CD4-positive, alpha-beta T cell (primary cell): ENCODE results near the gene EGFL7. TPM values are rescaled to one million over a fixed set of nuclear protein-coding genes. Genes with fewer than 3 reads are reported as not detected.
A peak's percentile ranks its signal among the peaks of the same experiment; 100 is the strongest.

Source experiments
- ATAC-seq: fragments of 200-7000 bp; cut with Tn5 transposase; one replicate; pipeline ENCODE4 v1.10.0; 2022; ENCODE audit warnings: mild to moderate bottlenecking; ENCODE audit not compliant: poor library complexity
- CTCF ChIA-PET: fragments of 350-600 bp; sonication (Branson Sonifier 250); formaldehyde crosslinking; loops from one replicate; lab custom pipeline; 2021; ENCODE audit warnings: antibody characterized with exemption, inconsistent platforms; lab: Charles Lee
- POLR2A ChIA-PET: fragments of 350-600 bp; sonication (Branson Sonifier 250); formaldehyde crosslinking; loops from one replicate; lab custom pipeline; 2021; ENCODE audit warnings: antibody characterized with exemption, inconsistent platforms; lab: Charles Lee
- DNase-seq, 14 experiments: peaks; one replicate each; pipeline ENCODE4 v3.0.0-alpha.2; 2013 to 2020; ENCODE audit warnings: mixed read lengths in 2 of 14
- H3K27ac ChIP-seq, 2 donors: one replicate each; pipeline versions ENCODE4 v1.5.1 to v1.7.0; 2013; ENCODE audit warnings: low read length in 2 of 2, low read depth in 1 of 2, mild to moderate bottlenecking in 1 of 2
- H3K27me3 ChIP-seq, 2 experiments: 1 replicate in 1 of 2; 2 replicates in 1 of 2; pipeline versions ENCODE4 v1.6.1 to v1.7.0; 2013; ENCODE audit warnings: low read length in 2 of 2, control low read depth in 1 of 2, mild to moderate bottlenecking in 1 of 2, moderate library complexity in 1 of 2; ENCODE audit not compliant: insufficient read depth in 2 of 2, control insufficient read depth in 1 of 2
- H3K36me3 ChIP-seq: one replicate; pipeline ENCODE4 v1.6.1; 2013; ENCODE audit warnings: low read length, control low read depth; ENCODE audit not compliant: insufficient read depth
- H3K4me1 ChIP-seq: one replicate; pipeline ENCODE4 v1.6.1; 2013; ENCODE audit warnings: low read length, control low read depth; ENCODE audit not compliant: insufficient read depth
- H3K4me3 ChIP-seq: one replicate; pipeline ENCODE4 v1.5.1; 2013; ENCODE audit warnings: mild to moderate bottlenecking, low read length, moderate library complexity
- H3K9me3 ChIP-seq, 2 experiments: 1 replicate in 1 of 2; 2 replicates in 1 of 2; pipeline versions ENCODE4 v1.6.1 to v1.7.0; 2013; ENCODE audit warnings: low read length in 2 of 2, mild to moderate bottlenecking in 2 of 2, control low read depth in 1 of 2, moderate library complexity in 1 of 2; ENCODE audit not compliant: control insufficient read depth in 1 of 2, insufficient read depth in 1 of 2
- H3K27ac Mint-ChIP-seq: one replicate; pipeline ENCODE4 v1.8.0; 2020; ENCODE audit warnings: mixed read lengths
- H3K27me3 Mint-ChIP-seq: one replicate; pipeline ENCODE4 v1.8.0; 2021; ENCODE audit warnings: mixed read lengths
- H3K36me3 Mint-ChIP-seq: one replicate; pipeline ENCODE4 v1.8.0; 2021; ENCODE audit warnings: low read depth, mixed read lengths
- H3K4me1 Mint-ChIP-seq: one replicate; pipeline ENCODE4 v1.8.0; 2021; ENCODE audit warnings: low read depth, mixed read lengths
- H3K4me3 Mint-ChIP-seq: one replicate; pipeline ENCODE4 v1.8.0; 2020; ENCODE audit warnings: mild to moderate bottlenecking, mixed read lengths
- H3K9me3 Mint-ChIP-seq: one replicate; pipeline ENCODE4 v1.8.0; 2020; ENCODE audit warnings: mixed read lengths
- intact Hi-C, 2 experiments: fragments of 100-400 bp; cut with DNase I in 1 of 2; cut with micrococcal nuclease in 1 of 2; formaldehyde crosslinking; loops; one replicate each; pipeline versions ENCODE4 v1.15.1 to v1.9.0; 2023 to 2025; cut with DNase I, micrococcal nuclease
- total RNA-seq, 174 experiments: library from RNA in 2 of 174; stranded (reverse) in 2 of 174; gene quantifications; one replicate each; pipeline ENCODE4 v1.2.3 and lab custom pipeline; 2021 to 2026
- TF ChIP-seq, protein P1 (sequence below): fragments of 200-600 bp; IDR thresholded peaks from one replicate; pipeline ENCODE4 v1.8.0; 2022; ENCODE audit warnings: antibody characterized with exemption, mild to moderate bottlenecking

The EGFL7 gene
- total RNA-seq, 2 experiments from 2014 or later = not detected

DNA sequence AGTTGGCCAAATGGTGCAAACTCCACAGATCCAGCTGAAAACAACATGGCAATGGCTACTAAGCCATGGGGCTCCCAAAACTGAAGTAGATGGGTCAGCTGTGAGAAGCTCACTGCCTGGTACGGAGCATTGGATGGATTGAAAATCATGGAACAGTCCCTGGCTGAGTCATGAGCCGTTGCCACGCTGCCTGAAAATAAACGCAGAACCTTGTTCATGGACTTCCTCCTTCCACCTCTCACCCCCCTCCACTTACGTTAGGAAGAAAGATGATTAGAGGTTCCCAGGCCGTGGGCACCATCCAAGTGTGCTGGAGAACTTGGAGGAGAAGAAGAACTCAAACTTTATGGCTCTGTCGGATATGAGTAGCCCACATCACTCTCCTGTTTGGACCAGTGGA is 42.8 kb downstream of the EGFL7 start:
- intact Hi-C loops = no loop called here
- H3K4me1 ChIP-seq = peaks cover 11% of the 10 kb centered on the region
- H3K4me3 ChIP-seq = no peak overlapping the region
- POLR2A ChIA-PET = no interaction called here
- H3K36me3 Mint-ChIP-seq = no peaks in the 10 kb centered on the region
- peaks cover 29% of the 10 kb centered on the region for H3K27me3 Mint-ChIP-seq
- H3K27me3 ChIP-seq = peaks cover 0 to 11% of the 10 kb centered on the region in 2 experiments
- ATAC-seq (no peak), DNase-seq (peak in 2 of 14 experiments; percentile 47 to 57)
- H3K9me3 ChIP-seq = no peaks in the 10 kb centered on the region
- TF ChIP-seq, protein P1, sequence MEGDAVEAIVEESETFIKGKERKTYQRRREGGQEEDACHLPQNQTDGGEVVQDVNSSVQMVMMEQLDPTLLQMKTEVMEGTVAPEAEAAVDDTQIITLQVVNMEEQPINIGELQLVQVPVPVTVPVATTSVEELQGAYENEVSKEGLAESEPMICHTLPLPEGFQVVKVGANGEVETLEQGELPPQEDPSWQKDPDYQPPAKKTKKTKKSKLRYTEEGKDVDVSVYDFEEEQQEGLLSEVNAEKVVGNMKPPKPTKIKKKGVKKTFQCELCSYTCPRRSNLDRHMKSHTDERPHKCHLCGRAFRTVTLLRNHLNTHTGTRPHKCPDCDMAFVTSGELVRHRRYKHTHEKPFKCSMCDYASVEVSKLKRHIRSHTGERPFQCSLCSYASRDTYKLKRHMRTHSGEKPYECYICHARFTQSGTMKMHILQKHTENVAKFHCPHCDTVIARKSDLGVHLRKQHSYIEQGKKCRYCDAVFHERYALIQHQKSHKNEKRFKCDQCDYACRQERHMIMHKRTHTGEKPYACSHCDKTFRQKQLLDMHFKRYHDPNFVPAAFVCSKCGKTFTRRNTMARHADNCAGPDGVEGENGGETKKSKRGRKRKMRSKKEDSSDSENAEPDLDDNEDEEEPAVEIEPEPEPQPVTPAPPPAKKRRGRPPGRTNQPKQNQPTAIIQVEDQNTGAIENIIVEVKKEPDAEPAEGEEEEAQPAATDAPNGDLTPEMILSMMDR = no peak
- H3K27ac ChIP-seq = no peak overlapping the region
- CTCF ChIA-PET = no interaction called here
- no peaks in the 10 kb centered on the region for H3K9me3 Mint-ChIP-seq
- H3K4me1 Mint-ChIP-seq = peaks cover 11% of the 10 kb centered on the region
- H3K4me3 Mint-ChIP-seq = no peak overlapping the region
- no peaks in the 10 kb centered on the region for H3K36me3 ChIP-seq
- H3K27ac Mint-ChIP-seq = no peak overlapping the region

DNA sequence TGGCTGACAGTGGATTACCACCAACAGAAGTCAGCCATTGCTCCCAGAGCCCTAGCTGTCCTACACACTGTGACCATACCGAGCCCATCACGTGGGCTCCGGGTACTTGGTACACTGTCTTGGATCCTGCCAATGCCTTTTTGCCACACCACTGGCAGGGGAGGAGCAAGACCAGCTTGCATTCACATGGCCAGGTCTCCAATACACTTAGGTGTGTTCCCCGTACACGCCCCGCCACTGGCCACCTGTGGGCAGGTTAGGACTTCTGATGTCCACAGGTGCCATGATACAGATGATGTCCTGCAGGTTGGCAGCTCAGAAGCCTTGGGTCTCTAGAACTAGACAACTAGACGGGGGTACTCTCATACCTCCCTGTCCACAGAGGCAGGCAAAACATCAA is 44.3 kb downstream of the EGFL7 start:
- POLR2A ChIA-PET = no interaction called here
- CTCF ChIA-PET = interaction anchor here (1.1 kb wide), 1 partner anchor 20 kb away, joined by 3 read pairs; no protein-coding TSS in a partner anchor
- H3K9me3 Mint-ChIP-seq = no peaks in the 10 kb centered on the region

DNA sequence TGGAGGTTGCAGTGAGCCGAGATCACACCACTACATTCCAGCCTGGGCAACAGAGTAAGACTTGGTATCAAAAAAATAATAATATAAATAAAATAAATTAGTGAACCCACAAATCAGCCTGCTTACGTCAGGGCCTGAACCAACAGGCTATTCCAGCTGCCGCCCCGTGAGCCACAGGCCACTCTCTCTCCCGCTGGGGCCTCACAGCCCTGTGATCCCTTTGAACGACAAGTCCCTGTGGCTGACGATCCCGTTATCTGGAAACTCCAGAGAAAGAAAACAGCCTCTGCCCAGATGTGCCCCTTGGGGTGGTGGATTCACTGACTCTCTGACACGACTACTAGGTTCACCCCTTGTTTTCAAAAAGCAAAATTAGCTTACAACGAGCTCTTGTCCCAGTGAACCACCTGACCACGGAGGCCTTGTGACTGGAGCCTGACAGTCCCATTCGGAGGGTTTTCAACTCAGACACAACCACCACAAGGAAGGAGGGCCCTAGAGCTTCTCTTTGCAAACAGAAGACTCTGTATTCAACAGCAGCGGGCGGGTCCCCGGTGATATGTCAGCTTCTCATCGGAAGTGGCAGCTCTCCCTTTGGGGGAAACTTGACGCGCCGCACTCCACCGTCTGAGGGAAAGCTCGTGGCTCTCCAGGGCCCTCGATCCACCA is 45.3 kb downstream of the EGFL7 start:
- ChIA-PET CTCF (no interaction called here), POLR2A (no interaction called here)
- H3K4me3 Mint-ChIP-seq = no peak overlapping the region
- TF ChIP-seq, protein P1 = no peak
- ATAC-seq = no peak
- H3K9me3 ChIP-seq = peaks cover 0 to under 1% of the 10 kb centered on the region in 2 experiments
- no peaks in the 10 kb centered on the region for H3K36me3 Mint-ChIP-seq
- H3K27ac ChIP-seq = no peak overlapping the region
- H3K27me3 ChIP-seq = peaks cover 17 to 22% of the 10 kb centered on the region in 2 experiments
- H3K27ac Mint-ChIP-seq = no peak overlapping the region
- H3K36me3 ChIP-seq = no peaks in the 10 kb centered on the region
- H3K4me3 ChIP-seq = no peak overlapping the region
- no peak for DNase-seq
- no peaks in the 10 kb centered on the region for H3K9me3 Mint-ChIP-seq
- peaks cover 30% of the 10 kb centered on the region for H3K27me3 Mint-ChIP-seq
- intact Hi-C loops = no loop called here
- H3K4me1 Mint-ChIP-seq = no peaks in the 10 kb centered on the region
- peaks cover 11% of the 10 kb centered on the region for H3K4me1 ChIP-seq

More for the DNA sequence above, 44.3 kb downstream of the EGFL7 start:
- Histone ChIP-seq H3K4me1 (peaks cover 6% of the 10 kb centered on the region), H3K4me3 (no peak overlapping the region), H3K36me3 (no peaks in the 10 kb centered on the region), H3K27ac (no peak overlapping the region), H3K9me3 (no peaks in the 10 kb centered on the region), H3K27me3 (peaks cover 12 to 19% of the 10 kb centered on the region in 2 experiments)
- DNase-seq (no peak), ATAC-seq (no peak)
- Mint-ChIP-seq H3K27me3 (peaks cover 33% of the 10 kb centered on the region), H3K36me3 (no peaks in the 10 kb centered on the region), H3K27ac (no peak overlapping the region), H3K4me3 (no peak overlapping the region), H3K4me1 (no peaks in the 10 kb centered on the region)
- TF ChIP-seq, protein P1 = no peak
- intact Hi-C loops = no loop called here
